Measurements from ENCODE around the gene CUX1.
"Not testable (repeated sequence)": the region's sequence is repeated elsewhere in the genome, so short reads cannot be mapped to it uniquely, and the experiment has no call there.

Gene CUX1

GRCh38 chr7:101854084-101854865, 36.8 kb downstream of the CUX1 start:
- no peak for DNase-seq (ENCODE audit: low read depth)

DNA sequence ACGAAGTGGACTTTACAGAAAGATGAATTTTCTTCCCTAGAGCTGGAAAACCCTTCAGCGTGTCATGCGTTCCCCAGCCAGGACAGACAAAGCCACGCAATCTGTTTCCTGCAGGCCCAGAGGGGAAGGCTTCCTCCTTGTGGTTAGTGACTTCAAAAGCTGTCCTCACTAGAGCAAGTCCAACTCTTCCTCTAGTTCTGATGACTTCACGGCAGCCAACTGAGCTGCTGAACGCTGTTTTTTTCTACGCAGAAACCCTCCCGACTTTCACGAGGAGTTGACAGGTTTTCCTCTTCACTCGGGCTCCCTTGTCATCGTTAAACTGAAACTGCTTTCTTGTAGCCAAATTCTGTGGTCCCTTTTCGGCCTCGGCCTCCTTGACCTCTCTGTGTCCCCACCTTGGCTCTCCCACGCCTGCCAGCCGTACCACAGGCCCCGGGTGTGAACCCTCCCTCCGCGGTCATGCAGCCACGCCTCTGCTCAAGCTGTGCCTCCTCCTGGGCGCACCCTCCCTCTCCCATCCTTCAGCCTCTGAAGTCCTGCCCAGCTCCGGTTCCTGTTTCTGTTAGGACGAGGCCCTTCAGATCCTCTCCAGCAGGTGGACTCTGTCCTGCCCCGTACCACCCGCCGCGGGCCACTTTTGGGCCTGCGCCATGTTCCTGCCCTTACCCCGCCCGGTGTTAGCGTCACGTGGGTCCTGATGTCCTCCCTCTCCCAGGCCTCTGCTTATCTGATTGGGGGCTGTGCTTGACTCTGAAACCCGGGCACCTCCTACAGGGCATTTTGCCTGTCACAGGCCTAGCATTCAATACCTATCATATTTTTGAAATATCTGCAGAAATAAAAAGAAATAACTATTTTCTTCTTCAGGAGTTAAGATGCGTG, 39.3 kb downstream of the CUX1 start:
- peak; percentile 58 for DNase-seq (ENCODE audit: low read depth)

DNA sequence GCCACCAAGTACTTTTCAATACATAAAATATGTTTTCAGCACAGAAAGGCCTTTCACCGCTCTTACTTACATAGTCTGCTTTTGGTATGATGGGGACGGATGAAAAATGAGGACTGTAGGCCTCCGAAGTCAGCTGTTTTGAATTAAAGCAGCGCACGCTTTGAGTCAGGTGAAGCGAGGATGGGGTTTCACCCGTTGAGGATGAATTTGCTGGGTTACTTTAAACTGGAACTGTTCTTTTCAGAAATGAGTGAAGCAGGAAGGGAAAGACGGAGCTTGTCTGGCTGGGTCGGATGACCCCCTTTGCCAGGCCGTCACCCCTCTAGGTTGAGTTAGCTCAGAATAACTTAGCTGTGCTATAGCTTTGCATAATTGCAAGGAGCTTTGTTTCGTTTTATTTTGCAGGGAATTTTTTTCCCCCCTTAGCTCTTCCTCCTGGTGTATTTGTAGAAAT, 40.0 kb downstream of the CUX1 start:
- DNase-seq (ENCODE audit: low read depth): no peak

DNA sequence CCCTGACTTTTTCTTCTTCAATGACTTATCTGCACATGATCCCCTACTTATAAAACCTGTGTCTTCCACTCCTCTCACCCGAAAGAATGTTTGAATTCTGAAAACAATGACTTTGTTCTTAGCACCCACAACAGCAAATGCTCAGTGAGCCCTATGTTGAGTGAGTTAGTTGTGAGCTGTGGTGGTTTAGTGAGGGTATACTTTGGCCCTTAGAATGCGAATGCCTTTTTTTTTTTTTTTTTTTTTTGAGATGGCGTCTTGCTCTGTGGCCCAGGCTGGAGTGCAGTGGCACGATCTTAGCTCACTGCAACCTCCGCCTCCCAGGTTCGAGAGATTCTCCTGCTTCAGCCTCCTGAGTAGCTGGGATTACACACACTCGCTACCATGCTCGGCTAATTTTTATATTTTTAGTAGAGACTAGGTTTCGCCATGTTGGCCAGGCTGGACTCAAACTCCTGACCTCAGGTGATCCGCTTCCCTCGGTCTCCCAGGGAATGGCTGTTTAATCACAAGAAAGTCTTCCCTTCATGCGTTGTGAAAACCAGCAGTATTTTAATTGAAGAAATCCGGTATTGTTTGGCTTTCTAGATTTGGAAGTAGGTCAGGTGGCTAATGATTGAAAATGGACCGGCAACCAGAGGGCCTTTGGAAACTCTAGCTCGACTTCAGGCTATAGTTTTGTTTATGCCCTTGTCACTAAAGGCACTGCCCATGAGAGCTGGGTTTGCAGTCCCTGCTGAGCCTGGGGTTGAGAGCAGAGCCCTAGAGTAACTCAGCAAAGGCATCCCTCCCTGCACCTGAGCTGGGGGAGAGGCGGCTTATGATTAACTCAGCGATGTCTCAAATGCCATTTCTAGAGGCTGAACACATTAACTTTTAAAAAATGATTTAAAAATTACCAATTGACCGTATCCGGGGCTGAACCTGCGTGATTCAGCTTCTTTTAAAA, 41.3 kb downstream of the CUX1 start:
- no peak for DNase-seq (ENCODE audit: low read depth)

- DNase-seq (ENCODE audit: low read depth): no peak
Measured at GRCh38 chr7:101859411-101860106, 42.1 kb downstream of the CUX1 start.

GRCh38 chr7:101860316-101861217, 43.1 kb downstream of the CUX1 start:
- DNase-seq (ENCODE audit: low read depth): no peak

GRCh38 chr7:101861218-101861775, 43.9 kb downstream of the CUX1 start:
- DNase-seq (ENCODE audit: low read depth): no peak

DNA sequence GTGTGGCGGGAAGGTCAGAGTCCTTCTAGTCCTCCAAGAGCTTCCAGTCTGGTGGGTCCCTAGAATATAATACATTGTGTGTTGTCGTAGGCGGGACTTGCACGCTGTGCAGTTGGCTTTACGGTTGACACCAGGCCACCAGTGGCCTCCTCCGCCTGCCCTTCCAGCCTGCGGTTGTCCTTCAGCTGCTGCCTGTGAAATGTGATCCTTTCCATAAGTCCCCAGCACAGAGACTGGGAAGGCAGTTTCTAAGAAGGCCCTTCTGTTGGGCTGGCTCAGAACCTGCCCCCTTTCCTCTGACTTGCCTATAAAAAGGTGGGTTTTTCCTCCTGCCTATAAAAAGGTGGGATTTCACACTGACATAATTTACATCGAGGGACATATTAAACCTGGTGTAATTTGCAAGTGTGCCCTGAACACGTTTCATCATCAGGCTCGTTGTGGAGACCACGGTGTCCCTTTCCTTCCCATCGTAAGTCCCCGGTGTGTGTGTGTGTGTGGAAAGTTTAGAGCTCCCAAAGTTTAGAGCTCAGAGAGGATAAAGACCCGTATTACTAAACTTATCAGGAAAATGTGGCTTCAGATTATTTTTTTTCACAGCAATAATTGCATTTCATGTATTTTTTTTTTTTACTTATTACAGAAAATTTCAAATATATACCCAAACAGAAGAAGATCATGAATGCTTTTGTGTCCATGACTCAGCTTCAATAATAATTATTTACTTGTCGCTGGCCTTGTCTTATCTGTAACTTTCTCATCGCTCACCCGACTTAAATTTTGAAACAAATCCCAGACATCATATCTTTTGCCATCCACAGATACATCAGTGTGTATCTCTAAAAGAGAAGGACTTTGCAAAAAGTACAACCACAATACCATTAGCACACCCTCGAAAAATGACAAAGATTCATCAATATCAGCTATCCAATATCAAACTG, 45.1 kb downstream of the CUX1 start:
- DNase-seq (ENCODE audit: low read depth): no peak

- no peak for DNase-seq (ENCODE audit: low read depth)
Measured at GRCh38 chr7:101863598-101863997, 46.2 kb downstream of the CUX1 start.

- no peak for DNase-seq (ENCODE audit: low read depth)
Measured at GRCh38 chr7:101864039-101864438, 46.6 kb downstream of the CUX1 start.

DNA sequence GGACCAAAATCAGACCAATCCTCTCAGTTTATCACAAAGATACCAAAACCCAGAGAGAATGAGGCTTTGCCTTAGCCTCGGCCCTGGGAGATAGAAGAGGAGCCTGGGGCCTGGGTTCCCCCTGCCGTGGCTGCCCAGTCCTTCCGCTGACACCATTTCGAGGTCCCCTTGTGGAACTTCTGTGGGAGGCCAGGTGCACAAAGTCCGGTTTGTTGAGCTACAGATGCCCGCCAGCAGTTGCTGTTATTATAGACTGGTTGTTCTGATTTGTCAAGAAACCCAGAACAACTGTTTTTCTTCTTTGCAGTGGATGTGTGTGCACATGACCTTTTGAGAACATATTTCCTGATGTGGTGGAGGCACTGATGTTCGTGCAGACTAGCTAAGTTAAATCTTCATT, 47.6 kb downstream of the CUX1 start:
- no peak for DNase-seq (ENCODE audit: low read depth)

DNA sequence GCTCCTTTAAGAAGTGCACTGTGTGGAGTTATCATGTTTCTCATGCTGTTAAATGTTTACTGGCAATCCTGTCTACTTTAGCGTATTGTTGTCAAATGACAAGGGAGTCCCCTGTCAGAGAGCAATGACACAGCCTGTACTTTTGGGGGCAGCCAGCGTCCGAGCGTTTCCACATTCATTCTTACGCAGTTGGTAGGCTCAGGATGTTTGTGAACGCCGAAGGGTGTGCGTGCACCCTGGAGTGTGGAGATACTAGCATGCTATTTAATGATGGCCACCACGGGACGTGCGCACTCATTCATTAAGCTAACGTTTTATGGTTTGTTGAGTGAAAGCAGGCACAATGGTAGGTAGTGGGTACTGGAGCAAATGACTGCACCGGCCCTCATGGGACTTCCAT, 48.0 kb downstream of the CUX1 start:
- no peak for DNase-seq (ENCODE audit: low read depth)

- DNase-seq (ENCODE audit: low read depth): no peak
Measured at GRCh38 chr7:101866328-101866727, 48.9 kb downstream of the CUX1 start.

DNA sequence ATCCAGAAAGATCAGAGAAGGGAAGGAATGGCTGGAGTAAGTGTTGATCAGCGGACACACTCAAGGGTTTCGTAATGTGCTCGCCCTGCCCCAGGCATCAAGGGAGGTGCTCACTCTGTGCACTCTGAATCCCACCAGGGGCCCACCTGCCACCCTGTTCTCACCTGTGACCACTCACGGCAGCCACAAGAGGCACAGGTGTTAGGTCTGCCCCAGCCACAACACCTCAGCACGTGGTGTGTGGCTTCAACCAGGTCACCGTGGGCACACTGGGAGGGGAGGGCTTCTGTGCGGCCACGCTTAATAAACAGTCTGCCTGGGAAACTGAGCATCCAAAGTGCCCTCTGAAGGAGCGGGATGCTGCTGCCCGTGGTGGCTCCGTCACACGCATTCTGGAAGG, 49.8 kb downstream of the CUX1 start:
- no peak for DNase-seq (ENCODE audit: low read depth)

DNA sequence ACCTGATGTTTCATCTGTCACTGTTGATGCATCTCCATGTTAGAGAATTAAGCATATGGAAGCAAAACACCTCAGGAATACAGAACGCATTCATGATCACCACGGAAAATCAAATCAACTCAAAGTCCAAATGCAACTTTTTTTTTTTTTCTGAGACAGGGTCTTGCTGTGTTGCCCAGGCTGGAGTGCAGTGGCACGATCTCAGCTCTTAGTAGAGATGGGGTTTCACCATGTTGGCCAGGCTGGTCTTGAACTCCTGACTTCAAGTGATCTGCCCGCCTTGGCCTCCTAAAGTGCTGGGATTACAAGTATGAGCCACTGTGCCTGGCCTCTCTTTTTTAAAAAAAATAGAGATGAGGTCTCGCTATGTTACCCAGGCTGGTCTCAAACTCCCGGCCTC, 50.3 kb downstream of the CUX1 start:
- not testable (repeated sequence) for DNase-seq (ENCODE audit: low read depth)

DNA sequence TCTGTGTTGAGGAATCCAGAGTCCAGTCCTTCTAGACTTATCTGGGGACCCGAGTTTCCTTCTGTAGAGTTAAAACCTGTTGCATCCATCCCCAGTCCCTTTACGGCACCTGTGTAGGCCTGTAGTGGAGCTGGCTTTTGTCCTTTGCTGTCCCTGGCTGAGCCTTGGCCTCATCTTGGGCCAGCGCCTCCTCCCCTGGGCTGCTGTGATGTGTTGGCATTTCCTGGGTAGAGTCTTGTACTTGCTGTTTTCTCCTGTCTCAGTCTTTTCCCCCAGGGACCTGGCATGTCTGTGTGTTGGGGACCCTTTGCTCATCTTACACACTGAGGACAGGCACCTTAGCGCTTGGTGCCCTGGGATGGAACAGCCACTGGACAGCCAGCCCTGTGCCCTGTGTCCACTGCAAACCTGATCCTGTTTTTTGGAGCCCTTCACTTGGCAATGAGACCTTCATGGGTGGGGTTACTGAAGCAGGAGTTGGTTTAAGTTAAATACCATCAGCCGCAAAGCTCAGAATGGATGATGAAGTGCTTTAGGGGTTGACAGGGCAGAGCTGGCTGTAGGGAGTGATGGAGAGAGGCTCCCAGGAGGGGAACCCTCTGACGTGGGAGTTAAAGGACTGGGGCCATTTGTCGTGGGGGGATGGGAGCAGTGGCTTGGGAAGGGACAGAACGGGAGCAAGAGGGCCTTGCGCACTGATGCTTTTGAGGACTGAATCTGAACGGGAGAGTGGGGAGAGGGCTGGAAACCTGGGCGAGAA, 50.9 kb downstream of the CUX1 start:
- DNase-seq (ENCODE audit: low read depth): no peak

DNA sequence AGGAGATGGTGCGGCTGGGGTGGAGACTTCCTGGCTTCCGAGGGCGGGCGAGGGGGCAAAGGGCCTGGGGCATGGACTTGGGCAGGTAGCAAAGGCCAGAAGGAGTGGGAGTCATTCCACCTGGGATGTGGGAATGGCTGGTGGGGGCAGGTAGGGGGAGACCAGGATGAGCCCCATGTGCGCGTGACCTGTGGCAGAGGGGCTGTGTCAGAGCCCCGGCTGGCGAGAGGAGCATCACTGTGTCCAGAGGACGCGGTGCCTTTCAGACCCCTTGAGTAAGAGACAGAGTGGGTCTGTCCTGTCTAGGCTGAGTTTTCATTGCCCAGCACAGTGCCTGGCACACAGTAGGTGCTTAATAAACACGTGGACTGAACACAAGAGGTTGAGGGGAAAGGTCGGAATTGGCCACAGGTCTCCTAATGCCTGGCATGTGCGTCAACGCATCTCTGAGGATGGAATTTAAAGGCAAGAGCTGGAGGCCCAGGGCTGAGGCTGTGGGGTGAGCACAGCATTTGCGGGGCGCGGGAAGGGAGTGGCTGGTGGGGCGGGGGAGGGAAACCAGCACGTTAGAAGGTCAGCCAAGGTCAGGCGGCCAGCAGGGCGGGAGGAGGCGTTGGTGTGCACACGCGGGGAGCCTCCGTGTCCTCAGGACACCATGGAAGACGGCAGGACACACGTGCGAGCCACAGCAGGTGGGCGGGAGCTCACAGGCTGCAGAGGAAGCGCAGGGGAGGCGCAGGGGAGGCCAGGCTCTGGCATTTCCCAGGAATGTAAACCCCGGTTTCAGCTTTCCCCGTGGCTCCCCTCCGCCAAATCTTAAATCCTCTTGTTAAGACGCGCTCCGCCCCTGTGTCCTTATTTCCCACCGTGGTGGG, 51.8 kb downstream of the CUX1 start:
- no peak for DNase-seq (ENCODE audit: low read depth)
